ENCODE data around the gene DACT1. TPM values are rescaled to one million over a fixed set of nuclear protein-coding genes. Genes with fewer than 3 reads are reported as not detected.

Gene DACT1
- total and polyA plus RNA-seq, 2 of the 13 experiments (the other 11 are each of a cell fraction or from before 2014, with no cell fraction given): 0.01 TPM; not detected in 1

GRCh38 chr14:58646479-58646878, 8.7 kb downstream of the DACT1 start:
- Histone ChIP-seq H3K9me3 (ENCODE audit: low read length) (no peaks in the 10 kb centered on the region), H3K4me2 (ENCODE audit: low read depth, low read length) (no peak overlapping the region), H3K27ac (ENCODE audit: extremely low read length, insufficient read depth, low read length) (no peak overlapping the region), H3K79me2 (ENCODE audit: insufficient read depth, low read length) (no peaks in the 10 kb centered on the region), H3K9ac (ENCODE audit: insufficient read depth, low read depth, low read length) (no peak overlapping the region), H3K4me1 (ENCODE audit: insufficient read depth, low read length) (no peaks in the 10 kb centered on the region), H3K27me3 (ENCODE audit: control insufficient read depth in 1 of 2, insufficient read depth in 2 of 2, low read length in 2 of 2) (0 out of 5 replicates have a peak, but pooled peaks cover 0 to 11% of the 10 kb centered on the region in 2 experiments), H2AFZ (ENCODE audit: low read length) (no peak overlapping the region), H4K20me1 (ENCODE audit: insufficient read depth, low read length) (no peaks in the 10 kb centered on the region), H3K4me3 (replicated peaks in 1 of 3; ENCODE audit: insufficient read depth in 1 of 3, low read depth in 2 of 3, low read length in 3 of 3) (no peak overlapping the region), H3K36me3 (replicated peaks in 1 of 2; ENCODE audit: control insufficient read depth in 1 of 2, insufficient read depth in 2 of 2, low read length in 2 of 2) (no peaks in the 10 kb centered on the region)
- intact Hi-C loops (cut with micrococcal nuclease; ENCODE audit: unreplicated experiment) (no loop called here), in situ Hi-C loops (cut with HindIII; ENCODE audit: extremely low pct_ligation_motif_present, low pct_unique_long_range_greater_than_20kb) (no loop called here)
- DNase-seq (ENCODE audit: low spot score) (no peak), ATAC-seq (no peak), FAIRE-seq (no peak)
- POLR2A ChIA-PET: no interaction called here
- TF ChIP-seq PHB2 (IDR thresholded peaks at IDR 0.05; ENCODE audit: partially characterized antibody) (no peak), HOXA5 (CRISPR knock-in tag; IDR thresholded peaks at IDR 0.05) (no peak), MED1 (CRISPR knock-in tag; IDR thresholded peaks at IDR 0.05) (no peak), STAT6 (CRISPR knock-in tag; IDR thresholded peaks at IDR 0.05; ENCODE audit: borderline replicate concordance) (no peak), ZNF569 (CRISPR knock-in tag; IDR thresholded peaks at IDR 0.05; ENCODE audit: borderline replicate concordance) (no peak), HES4 (CRISPR knock-in tag; IDR thresholded peaks at IDR 0.05; ENCODE audit: borderline replicate concordance) (no peak), EZH2 (conservative IDR thresholded peaks at IDR 0.05; ENCODE audit: low read depth, low read length) (no peak), ARID5B (CRISPR knock-in tag; IDR thresholded peaks at IDR 0.05) (no peak), ZNF850 (CRISPR knock-in tag; conservative IDR thresholded peaks at IDR 0.05) (no peak), SP4 (CRISPR knock-in tag; IDR thresholded peaks at IDR 0.05) (no peak)
- no TSS peak for BruUV-seq (replicated peaks)
- CTCF ChIA-PET (ENCODE audit: low intra/inter-chr PET ratio, low total read pairs): no interaction called here
- WGBS (ENCODE audit: low lambda C conversion rate): 54% methylated on average over 12 of the region's 34 CpGs

Measured in HepG2 (cell line).